K562 (cell line): Measurements from ENCODE around the gene MRPL16. TPM values are rescaled to one million over a fixed set of nuclear protein-coding genes. Genes with fewer than 3 reads are reported as not detected.
A peak's percentile ranks its signal among the peaks of the same experiment; 100 is the strongest.

ENCODE experiments used
- ARID1B ChIP-seq: fragments of 450-650 bp; IDR thresholded peaks from 2 replicates; pipeline ENCODE4 v1.6.1; 2016; ENCODE audit warnings: antibody characterized with exemption, mild to moderate bottlenecking, inconsistent platforms
- CHAMP1 ChIP-seq: fragments of 450-650 bp; IDR thresholded peaks from 2 replicates; pipeline ENCODE4 v1.6.1; 2016; ENCODE audit warnings: mild to moderate bottlenecking
- GABPB1 ChIP-seq: sonication (generic); formaldehyde crosslinking; IDR thresholded peaks from 2 replicates; pipeline ENCODE4 v1.8.0; 2022; ENCODE audit warnings: mild to moderate bottlenecking, missing genetic modification reagents
- GTF2A2 ChIP-seq: IDR thresholded peaks from 2 replicates; pipeline ENCODE4 v1.6.1; 2016; ENCODE audit warnings: mild to moderate bottlenecking, missing genetic modification characterization, missing compliant biosample characterization
- KDM1A ChIP-seq, 2 experiments: fragments of 450-650 bp; IDR thresholded peaks; 2 replicates each; pipeline ENCODE4 v1.6.1; 2016; ENCODE audit warnings: mild to moderate bottlenecking in 2 of 2
- MBD1 ChIP-seq: fragments of 250-450 bp; sonication (Bioruptor Pico); IDR thresholded peaks from 2 replicates; pipeline ENCODE4 v1.8.0; 2022; ENCODE audit warnings: inconsistent platforms
- NKRF ChIP-seq: fragments of 450-650 bp; IDR thresholded peaks from 2 replicates; pipeline ENCODE4 v1.6.1; 2016; ENCODE audit warnings: borderline replicate concordance
- POLR2B ChIP-seq: fragments of 450-650 bp; IDR thresholded peaks from 2 replicates; pipeline ENCODE4 v1.6.1; 2018; ENCODE audit warnings: low read depth; ENCODE audit not compliant: partially characterized antibody
- PRPF4 ChIP-seq: fragments of 200-400 bp; formaldehyde crosslinking; IDR thresholded peaks from one replicate; pipeline ENCODE4 v1.6.1; 2017; ENCODE audit warnings: low read length, low read depth, mild to moderate bottlenecking; ENCODE audit not compliant: insufficient read depth, poor library complexity, severe bottlenecking
- RFX7 ChIP-seq: fragments of 250-450 bp; sonication (Bioruptor Pico); IDR thresholded peaks from 2 replicates; pipeline ENCODE4 v1.5.1; 2021; ENCODE audit warnings: mild to moderate bottlenecking
- SMAD1 ChIP-seq: fragments of 150-350 bp; IDR thresholded peaks from 2 replicates; pipeline ENCODE4 v1.6.1; 2014; ENCODE audit warnings: low read length, low read depth; ENCODE audit not compliant: partially characterized antibody
- TEAD1 ChIP-seq, 2 experiments: fragments of 450-650 bp in 1 of 2; sonication (generic) in 1 of 2; formaldehyde crosslinking; IDR thresholded peaks; 2 replicates each; pipeline versions ENCODE4 v1.4.0 to v1.8.0; 2020 to 2022; ENCODE audit warnings: mild to moderate bottlenecking in 2 of 2, missing genetic modification reagents in 1 of 2
- ZBTB2 ChIP-seq: fragments of 450-650 bp; IDR thresholded peaks from 2 replicates; pipeline ENCODE4 v1.6.1; 2016; ENCODE audit warnings: antibody characterized with exemption
- polyA plus RNA-seq, 8 experiments: library from polyadenylated mRNA; depleted of rRNA in 4 of 8; stranded (reverse) in 5 of 8; unstranded in 3 of 8; fragments of >200 nt; fragmentation: Nextera tagmentation in 2 of 8; fragmentation: Illumina TruSeq in 1 of 8; extraction: Ambion mirVana in 2 of 8; extraction: Trizol in 1 of 8; gene quantifications; 2 replicates each; pipeline versions ENCODE4 v1.2.1 to v1.2.3, GENCODE V29; 2011 to 2014; ENCODE audit warnings: inconsistent platforms in 1 of 8, missing spikeins in 1 of 8
- total RNA-seq, 7 experiments: library from RNA; depleted of rRNA in 6 of 7; stranded (reverse); fragments of >200 nt in 6 of 7; fragmentation: Illumina TruSeq in 2 of 7; extraction: Trizol in 2 of 7; gene quantifications; 2 replicates each; pipeline versions ENCODE4 v1.2.1 to v1.2.3, GENCODE V29; 2011 to 2021; ENCODE audit warnings: low replicate concordance in 1 of 7

Gene MRPL16
- total and polyA plus RNA-seq, 9 of the 15 experiments (the other 6 are each of a cell fraction or from before 2014, with no cell fraction given) = 63.3 to 209 (median 157) TPM

- TF ChIP-seq TEAD1 (CRISPR knock-in tag; IDR thresholded peaks at IDR 0.05) = no peak
- TF ChIP-seq GTF2A2 (tag) = no peak
- TF ChIP-seq CHAMP1 = no peak
- TF ChIP-seq KDM1A (IDR thresholded peaks at IDR 0.05) = peak; percentile 94 to 95
- no peak for TF ChIP-seq PRPF4
- no peak for TF ChIP-seq POLR2B
- TF ChIP-seq RFX7 = no peak
- peak; percentile 73 for TF ChIP-seq ARID1B
- TF ChIP-seq ZBTB2 = no peak
- TF ChIP-seq MBD1 (CRISPR knock-in tag) = no peak
- no peak for TF ChIP-seq GABPB1
- no peak for TF ChIP-seq NKRF
- peak; percentile 30 for TF ChIP-seq SMAD1
Observed at GRCh38 chr11:59776210-59777066, 34.1 kb downstream of the MRPL16 start (continued).
